Calu3 (cell line): ENCODE results near the gene GRIA1. TPM values are rescaled to one million over a fixed set of nuclear protein-coding genes. Genes with fewer than 3 reads are reported as not detected.

Source experiments
- BruUV-seq: library from RNA; stranded (reverse); fragments of 400-500 nt; replicated peaks from 2 replicates; lab custom pipeline; 2021; lab: Mats Ljungman, UMichigan
- CTCF ChIA-PET: fragments of 300-600 bp; sonication (Branson Sonifier 250); formaldehyde crosslinking; loops from one replicate; lab custom pipeline; 2022; ENCODE audit warnings: antibody characterized with exemption; lab: Charles Lee
- DNase-seq: peaks from one replicate; pipeline ENCODE4 v3.0.0; 2022
- H3K27ac Mint-ChIP-seq: one replicate; pipeline ENCODE4 v1.8.0; 2022; ENCODE audit warnings: mixed read lengths; ENCODE audit not compliant: unreplicated experiment
- H3K27me3 Mint-ChIP-seq: one replicate; pipeline ENCODE4 v1.8.0; 2022; ENCODE audit warnings: mixed read lengths; ENCODE audit not compliant: unreplicated experiment
- H3K36me3 Mint-ChIP-seq: one replicate; pipeline ENCODE4 v1.8.0; 2022; ENCODE audit warnings: mild to moderate bottlenecking, moderate library complexity, mixed read lengths; ENCODE audit not compliant: insufficient read depth, unreplicated experiment
- H3K4me1 Mint-ChIP-seq: one replicate; pipeline ENCODE4 v1.8.0; 2022; ENCODE audit warnings: mild to moderate bottlenecking, low read depth, mixed read lengths; ENCODE audit not compliant: unreplicated experiment
- H3K4me3 Mint-ChIP-seq: one replicate; pipeline ENCODE4 v1.8.0; 2022; ENCODE audit warnings: mild to moderate bottlenecking, low read depth, moderate library complexity, mixed read lengths; ENCODE audit not compliant: unreplicated experiment
- H3K9me3 Mint-ChIP-seq: one replicate; pipeline ENCODE4 v1.8.0; 2022; ENCODE audit warnings: low read depth, mixed read lengths; ENCODE audit not compliant: unreplicated experiment
- CTCF ChIP-seq: fragments of 200-600 bp; IDR thresholded peaks from one replicate; pipeline ENCODE4 v1.8.0; 2022; ENCODE audit warnings: antibody characterized with exemption; ENCODE audit not compliant: unreplicated experiment
- intact Hi-C: fragments of 100-400 bp; cut with micrococcal nuclease; formaldehyde crosslinking; loops from one replicate; pipeline ENCODE4 v1.10.0; 2022; ENCODE audit not compliant: unreplicated experiment
- total RNA-seq: library from RNA; stranded (reverse); gene quantifications from 2 replicates; pipeline ENCODE4 v1.2.3, GENCODE V29; 2022

Gene GRIA1
- total RNA-seq, 1 experiment from 2014 or later = not detected

- Mint-ChIP-seq H3K9me3 (peaks cover 2% of the 10 kb centered on the region), H3K27ac (no peak overlapping the region), H3K4me1 (no peaks in the 10 kb centered on the region), H3K27me3 (no peaks in the 10 kb centered on the region), H3K36me3 (no peaks in the 10 kb centered on the region), H3K4me3 (no peak overlapping the region)
- DNase-seq = no peak
- CTCF ChIA-PET = no interaction called here
- no peak for TF ChIP-seq CTCF
- intact Hi-C loops = no loop called here
- no TSS peak for BruUV-seq
Observed at GRCh38 chr5:153573326-153574033, 83.0 kb downstream of the GRIA1 start.

- Mint-ChIP-seq H3K36me3 (no peaks in the 10 kb centered on the region), H3K9me3 (no peaks in the 10 kb centered on the region), H3K27me3 (peaks cover 43% of the 10 kb centered on the region), H3K27ac (no peak overlapping the region), H3K4me3 (no peak overlapping the region), H3K4me1 (no peaks in the 10 kb centered on the region)
- BruUV-seq = no TSS peak
- intact Hi-C loops = no loop called here
- CTCF ChIA-PET = no interaction called here
- no peak for DNase-seq
- no peak for TF ChIP-seq CTCF
Observed at GRCh38 chr5:153584126-153584959, 93.9 kb downstream of the GRIA1 start.

GRCh38 chr5:153584960-153585359, 94.5 kb downstream of the GRIA1 start:
- H3K9me3 Mint-ChIP-seq = no peaks in the 10 kb centered on the region
- DNase-seq = no peak
- CTCF ChIA-PET = no interaction called here

More at GRCh38 chr5:153584960-153585359, 94.5 kb downstream of the GRIA1 start:
- Mint-ChIP-seq H3K27ac (no peak overlapping the region), H3K27me3 (peaks cover 43% of the 10 kb centered on the region), H3K36me3 (no peaks in the 10 kb centered on the region), H3K4me3 (no peak overlapping the region), H3K4me1 (no peaks in the 10 kb centered on the region)
- no TSS peak for BruUV-seq
- intact Hi-C loops = no loop called here
- TF ChIP-seq CTCF = no peak
